ENCODE results near the gene FBXO31. TPM values are rescaled to one million over a fixed set of nuclear protein-coding genes. Genes with fewer than 3 reads are reported as not detected.

The FBXO31 gene
- total and polyA plus RNA-seq, 2 of the 8 experiments (the other 6 are each of a cell fraction or from before 2014, with no cell fraction given) = 8.3 to 21.6 TPM

DNA sequence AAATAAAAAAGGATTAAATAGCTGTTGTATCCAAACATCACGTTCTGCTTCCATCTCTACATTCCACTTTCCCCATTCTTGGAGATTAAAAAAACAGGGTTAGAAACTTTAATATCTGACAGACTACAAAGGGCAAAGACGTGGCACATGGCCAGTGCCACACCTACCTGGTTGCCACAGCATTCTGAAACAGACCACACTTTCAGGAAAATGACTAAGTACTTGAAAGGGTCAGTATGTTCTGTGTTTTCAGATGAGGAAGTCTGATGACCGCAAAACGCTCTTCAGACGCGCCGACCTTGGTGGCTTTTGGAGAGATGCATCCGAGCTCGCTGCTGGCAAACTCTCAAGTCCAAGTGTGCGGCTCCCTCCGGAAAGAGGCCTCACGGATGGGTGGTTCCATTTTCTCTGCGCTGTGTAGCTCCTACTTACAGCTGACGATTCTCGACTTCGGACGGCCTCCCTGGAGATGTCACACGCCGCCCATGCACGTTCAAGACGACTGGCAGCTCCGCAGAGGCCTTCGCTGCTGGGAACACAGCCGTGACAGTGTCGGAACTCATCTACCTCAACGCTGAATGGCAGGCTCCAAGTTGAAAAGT is 24.0 kb upstream of the FBXO31 start (continued):
- TF ChIP-seq, protein P1, sequence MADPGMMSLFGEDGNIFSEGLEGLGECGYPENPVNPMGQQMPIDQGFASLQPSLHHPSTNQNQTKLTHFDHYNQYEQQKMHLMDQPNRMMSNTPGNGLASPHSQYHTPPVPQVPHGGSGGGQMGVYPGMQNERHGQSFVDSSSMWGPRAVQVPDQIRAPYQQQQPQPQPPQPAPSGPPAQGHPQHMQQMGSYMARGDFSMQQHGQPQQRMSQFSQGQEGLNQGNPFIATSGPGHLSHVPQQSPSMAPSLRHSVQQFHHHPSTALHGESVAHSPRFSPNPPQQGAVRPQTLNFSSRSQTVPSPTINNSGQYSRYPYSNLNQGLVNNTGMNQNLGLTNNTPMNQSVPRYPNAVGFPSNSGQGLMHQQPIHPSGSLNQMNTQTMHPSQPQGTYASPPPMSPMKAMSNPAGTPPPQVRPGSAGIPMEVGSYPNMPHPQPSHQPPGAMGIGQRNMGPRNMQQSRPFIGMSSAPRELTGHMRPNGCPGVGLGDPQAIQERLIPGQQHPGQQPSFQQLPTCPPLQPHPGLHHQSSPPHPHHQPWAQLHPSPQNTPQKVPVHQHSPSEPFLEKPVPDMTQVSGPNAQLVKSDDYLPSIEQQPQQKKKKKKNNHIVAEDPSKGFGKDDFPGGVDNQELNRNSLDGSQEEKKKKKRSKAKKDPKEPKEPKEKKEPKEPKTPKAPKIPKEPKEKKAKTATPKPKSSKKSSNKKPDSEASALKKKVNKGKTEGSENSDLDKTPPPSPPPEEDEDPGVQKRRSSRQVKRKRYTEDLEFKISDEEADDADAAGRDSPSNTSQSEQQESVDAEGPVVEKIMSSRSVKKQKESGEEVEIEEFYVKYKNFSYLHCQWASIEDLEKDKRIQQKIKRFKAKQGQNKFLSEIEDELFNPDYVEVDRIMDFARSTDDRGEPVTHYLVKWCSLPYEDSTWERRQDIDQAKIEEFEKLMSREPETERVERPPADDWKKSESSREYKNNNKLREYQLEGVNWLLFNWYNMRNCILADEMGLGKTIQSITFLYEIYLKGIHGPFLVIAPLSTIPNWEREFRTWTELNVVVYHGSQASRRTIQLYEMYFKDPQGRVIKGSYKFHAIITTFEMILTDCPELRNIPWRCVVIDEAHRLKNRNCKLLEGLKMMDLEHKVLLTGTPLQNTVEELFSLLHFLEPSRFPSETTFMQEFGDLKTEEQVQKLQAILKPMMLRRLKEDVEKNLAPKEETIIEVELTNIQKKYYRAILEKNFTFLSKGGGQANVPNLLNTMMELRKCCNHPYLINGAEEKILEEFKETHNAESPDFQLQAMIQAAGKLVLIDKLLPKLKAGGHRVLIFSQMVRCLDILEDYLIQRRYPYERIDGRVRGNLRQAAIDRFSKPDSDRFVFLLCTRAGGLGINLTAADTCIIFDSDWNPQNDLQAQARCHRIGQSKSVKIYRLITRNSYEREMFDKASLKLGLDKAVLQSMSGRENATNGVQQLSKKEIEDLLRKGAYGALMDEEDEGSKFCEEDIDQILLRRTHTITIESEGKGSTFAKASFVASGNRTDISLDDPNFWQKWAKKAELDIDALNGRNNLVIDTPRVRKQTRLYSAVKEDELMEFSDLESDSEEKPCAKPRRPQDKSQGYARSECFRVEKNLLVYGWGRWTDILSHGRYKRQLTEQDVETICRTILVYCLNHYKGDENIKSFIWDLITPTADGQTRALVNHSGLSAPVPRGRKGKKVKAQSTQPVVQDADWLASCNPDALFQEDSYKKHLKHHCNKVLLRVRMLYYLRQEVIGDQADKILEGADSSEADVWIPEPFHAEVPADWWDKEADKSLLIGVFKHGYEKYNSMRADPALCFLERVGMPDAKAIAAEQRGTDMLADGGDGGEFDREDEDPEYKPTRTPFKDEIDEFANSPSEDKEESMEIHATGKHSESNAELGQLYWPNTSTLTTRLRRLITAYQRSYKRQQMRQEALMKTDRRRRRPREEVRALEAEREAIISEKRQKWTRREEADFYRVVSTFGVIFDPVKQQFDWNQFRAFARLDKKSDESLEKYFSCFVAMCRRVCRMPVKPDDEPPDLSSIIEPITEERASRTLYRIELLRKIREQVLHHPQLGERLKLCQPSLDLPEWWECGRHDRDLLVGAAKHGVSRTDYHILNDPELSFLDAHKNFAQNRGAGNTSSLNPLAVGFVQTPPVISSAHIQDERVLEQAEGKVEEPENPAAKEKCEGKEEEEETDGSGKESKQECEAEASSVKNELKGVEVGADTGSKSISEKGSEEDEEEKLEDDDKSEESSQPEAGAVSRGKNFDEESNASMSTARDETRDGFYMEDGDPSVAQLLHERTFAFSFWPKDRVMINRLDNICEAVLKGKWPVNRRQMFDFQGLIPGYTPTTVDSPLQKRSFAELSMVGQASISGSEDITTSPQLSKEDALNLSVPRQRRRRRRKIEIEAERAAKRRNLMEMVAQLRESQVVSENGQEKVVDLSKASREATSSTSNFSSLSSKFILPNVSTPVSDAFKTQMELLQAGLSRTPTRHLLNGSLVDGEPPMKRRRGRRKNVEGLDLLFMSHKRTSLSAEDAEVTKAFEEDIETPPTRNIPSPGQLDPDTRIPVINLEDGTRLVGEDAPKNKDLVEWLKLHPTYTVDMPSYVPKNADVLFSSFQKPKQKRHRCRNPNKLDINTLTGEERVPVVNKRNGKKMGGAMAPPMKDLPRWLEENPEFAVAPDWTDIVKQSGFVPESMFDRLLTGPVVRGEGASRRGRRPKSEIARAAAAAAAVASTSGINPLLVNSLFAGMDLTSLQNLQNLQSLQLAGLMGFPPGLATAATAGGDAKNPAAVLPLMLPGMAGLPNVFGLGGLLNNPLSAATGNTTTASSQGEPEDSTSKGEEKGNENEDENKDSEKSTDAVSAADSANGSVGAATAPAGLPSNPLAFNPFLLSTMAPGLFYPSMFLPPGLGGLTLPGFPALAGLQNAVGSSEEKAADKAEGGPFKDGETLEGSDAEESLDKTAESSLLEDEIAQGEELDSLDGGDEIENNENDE (IDR thresholded peaks at IDR 0.05; ENCODE audit: insufficient replicate concordance, low read length) = no peak
- no peak for TF ChIP-seq CBX8 (IDR thresholded peaks at IDR 0.05; ENCODE audit: borderline replicate concordance, low read depth, low read length)
- no peak for TF ChIP-seq RNF2 (IDR thresholded peaks at IDR 0.05; ENCODE audit: borderline replicate concordance, low read depth, low read length, missing control alignments, poor library complexity, severe bottlenecking)
- no peak for TF ChIP-seq ASH2L (IDR thresholded peaks at IDR 0.05; ENCODE audit: low read length)
- TF ChIP-seq TAF1 (IDR thresholded peaks at IDR 0.05; ENCODE audit: low read depth, low read length) = no peak
- TF ChIP-seq MAFK (IDR thresholded peaks at IDR 0.05; ENCODE audit: low read depth, low read length) = no peak
- no peak for TF ChIP-seq TEAD4 (IDR thresholded peaks at IDR 0.05; ENCODE audit: low read depth, low read length)
- no peak for TF ChIP-seq CHD2 (IDR thresholded peaks at IDR 0.05; ENCODE audit: low read length)
- no peak for TF ChIP-seq CREB1 (IDR thresholded peaks at IDR 0.05)

All from H1 (cell line).